ENCODE results near the gene C11orf21.

GRCh38 chr11:2305788-2306451 lies 4.2 kb upstream of the C11orf21 start:
- TF ChIP-seq CTCF (IDR thresholded peaks at IDR 0.05; ENCODE audit: insufficient read depth, low read depth, low read length) (no peak), EZH2 (IDR thresholded peaks at IDR 0.05; ENCODE audit: insufficient read depth, low read length) (no peak)

Measured in astrocyte (in vitro differentiated cells and primary cell).